ENCODE measurements around the gene ATP5F1E.

Gene ATP5F1E

DNA sequence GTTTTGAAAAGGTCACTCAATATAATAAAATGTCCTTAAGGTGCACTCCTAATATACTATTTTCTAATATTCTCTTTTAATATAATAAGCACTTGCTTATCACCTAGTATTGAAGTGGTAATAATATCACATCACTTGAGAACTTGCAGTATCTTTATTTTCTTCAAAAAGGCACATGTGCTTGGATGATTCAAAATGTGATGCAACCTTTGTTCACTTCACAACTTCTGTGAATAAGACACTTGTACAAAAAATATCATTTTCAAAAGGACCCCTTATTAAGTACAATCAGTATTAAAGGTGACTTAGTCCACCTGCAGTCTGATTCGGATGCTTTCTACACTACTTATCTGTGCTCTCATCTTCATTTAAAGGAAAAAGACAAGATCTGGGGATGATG is 7.1 kb upstream of the ATP5F1E start:
- H3K27ac ChIP-seq (ENCODE audit: extremely low read depth, low read depth, low read length) = no peak overlapping the region
- TF ChIP-seq ZNF248 (tag by site-specific recombination; IDR thresholded peaks at IDR 0.05) (no peak), ZNF610 (tag by site-specific recombination; IDR thresholded peaks at IDR 0.05; ENCODE audit: borderline replicate concordance) (no peak), REPIN1 (tag by site-specific recombination; IDR thresholded peaks at IDR 0.05; ENCODE audit: low read depth) (no peak), SCRT2 (tag by site-specific recombination; IDR thresholded peaks at IDR 0.05) (no peak), ZFHX2 (tag by site-specific recombination; conservative IDR thresholded peaks at IDR 0.05) (no peak), ZNF239 (tag by site-specific recombination; IDR thresholded peaks at IDR 0.05) (no peak), ZSCAN16 (tag by site-specific recombination; IDR thresholded peaks at IDR 0.05) (no peak)
- TF ChIP-seq, protein P1, sequence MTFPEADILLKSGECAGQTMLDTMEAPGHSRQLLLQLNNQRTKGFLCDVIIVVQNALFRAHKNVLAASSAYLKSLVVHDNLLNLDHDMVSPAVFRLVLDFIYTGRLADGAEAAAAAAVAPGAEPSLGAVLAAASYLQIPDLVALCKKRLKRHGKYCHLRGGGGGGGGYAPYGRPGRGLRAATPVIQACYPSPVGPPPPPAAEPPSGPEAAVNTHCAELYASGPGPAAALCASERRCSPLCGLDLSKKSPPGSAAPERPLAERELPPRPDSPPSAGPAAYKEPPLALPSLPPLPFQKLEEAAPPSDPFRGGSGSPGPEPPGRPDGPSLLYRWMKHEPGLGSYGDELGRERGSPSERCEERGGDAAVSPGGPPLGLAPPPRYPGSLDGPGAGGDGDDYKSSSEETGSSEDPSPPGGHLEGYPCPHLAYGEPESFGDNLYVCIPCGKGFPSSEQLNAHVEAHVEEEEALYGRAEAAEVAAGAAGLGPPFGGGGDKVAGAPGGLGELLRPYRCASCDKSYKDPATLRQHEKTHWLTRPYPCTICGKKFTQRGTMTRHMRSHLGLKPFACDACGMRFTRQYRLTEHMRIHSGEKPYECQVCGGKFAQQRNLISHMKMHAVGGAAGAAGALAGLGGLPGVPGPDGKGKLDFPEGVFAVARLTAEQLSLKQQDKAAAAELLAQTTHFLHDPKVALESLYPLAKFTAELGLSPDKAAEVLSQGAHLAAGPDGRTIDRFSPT (tag by site-specific recombination; IDR thresholded peaks at IDR 0.05) = no peak
- TF ChIP-seq, protein P2, sequence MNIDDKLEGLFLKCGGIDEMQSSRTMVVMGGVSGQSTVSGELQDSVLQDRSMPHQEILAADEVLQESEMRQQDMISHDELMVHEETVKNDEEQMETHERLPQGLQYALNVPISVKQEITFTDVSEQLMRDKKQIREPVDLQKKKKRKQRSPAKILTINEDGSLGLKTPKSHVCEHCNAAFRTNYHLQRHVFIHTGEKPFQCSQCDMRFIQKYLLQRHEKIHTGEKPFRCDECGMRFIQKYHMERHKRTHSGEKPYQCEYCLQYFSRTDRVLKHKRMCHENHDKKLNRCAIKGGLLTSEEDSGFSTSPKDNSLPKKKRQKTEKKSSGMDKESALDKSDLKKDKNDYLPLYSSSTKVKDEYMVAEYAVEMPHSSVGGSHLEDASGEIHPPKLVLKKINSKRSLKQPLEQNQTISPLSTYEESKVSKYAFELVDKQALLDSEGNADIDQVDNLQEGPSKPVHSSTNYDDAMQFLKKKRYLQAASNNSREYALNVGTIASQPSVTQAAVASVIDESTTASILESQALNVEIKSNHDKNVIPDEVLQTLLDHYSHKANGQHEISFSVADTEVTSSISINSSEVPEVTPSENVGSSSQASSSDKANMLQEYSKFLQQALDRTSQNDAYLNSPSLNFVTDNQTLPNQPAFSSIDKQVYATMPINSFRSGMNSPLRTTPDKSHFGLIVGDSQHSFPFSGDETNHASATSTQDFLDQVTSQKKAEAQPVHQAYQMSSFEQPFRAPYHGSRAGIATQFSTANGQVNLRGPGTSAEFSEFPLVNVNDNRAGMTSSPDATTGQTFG (tag by site-specific recombination; IDR thresholded peaks at IDR 0.05; ENCODE audit: borderline replicate concordance) = no peak
- TF ChIP-seq, protein P3, sequence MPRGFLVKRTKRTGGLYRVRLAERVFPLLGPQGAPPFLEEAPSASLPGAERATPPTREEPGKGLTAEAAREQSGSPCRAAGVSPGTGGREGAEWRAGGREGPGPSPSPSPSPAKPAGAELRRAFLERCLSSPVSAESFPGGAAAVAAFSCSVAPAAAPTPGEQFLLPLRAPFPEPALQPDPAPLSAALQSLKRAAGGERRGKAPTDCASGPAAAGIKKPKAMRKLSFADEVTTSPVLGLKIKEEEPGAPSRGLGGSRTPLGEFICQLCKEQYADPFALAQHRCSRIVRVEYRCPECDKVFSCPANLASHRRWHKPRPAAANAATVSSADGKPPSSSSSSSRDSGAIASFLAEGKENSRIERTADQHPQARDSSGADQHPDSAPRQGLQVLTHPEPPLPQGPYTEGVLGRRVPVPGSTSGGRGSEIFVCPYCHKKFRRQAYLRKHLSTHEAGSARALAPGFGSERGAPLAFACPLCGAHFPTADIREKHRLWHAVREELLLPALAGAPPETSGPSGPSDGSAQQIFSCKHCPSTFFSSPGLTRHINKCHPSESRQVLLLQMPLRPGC (tag by site-specific recombination; IDR thresholded peaks at IDR 0.05) = no peak
- H3K4me3 ChIP-seq (ENCODE audit: low read depth, low read length) = no peak overlapping the region
- no peaks in the 10 kb centered on the region for H3K9me3 ChIP-seq (ENCODE audit: control insufficient read depth, insufficient read depth, low read depth, low read length)
- peaks cover 2% of the 10 kb centered on the region; the same call in 1 of the 2 replicates for H3K4me1 ChIP-seq (ENCODE audit: control insufficient read depth, insufficient read depth, low read length)
- peaks cover 16 to 59% of the 10 kb centered on the region in 2 experiments; a peak in 2 of 3 replicates for H3K36me3 ChIP-seq (ENCODE audit: control insufficient read depth in 2 of 2, insufficient read depth in 1 of 2, low read length in 2 of 2)
- ChIA-PET POLR2A (no interaction called here), CTCF (no interaction called here)

DNA sequence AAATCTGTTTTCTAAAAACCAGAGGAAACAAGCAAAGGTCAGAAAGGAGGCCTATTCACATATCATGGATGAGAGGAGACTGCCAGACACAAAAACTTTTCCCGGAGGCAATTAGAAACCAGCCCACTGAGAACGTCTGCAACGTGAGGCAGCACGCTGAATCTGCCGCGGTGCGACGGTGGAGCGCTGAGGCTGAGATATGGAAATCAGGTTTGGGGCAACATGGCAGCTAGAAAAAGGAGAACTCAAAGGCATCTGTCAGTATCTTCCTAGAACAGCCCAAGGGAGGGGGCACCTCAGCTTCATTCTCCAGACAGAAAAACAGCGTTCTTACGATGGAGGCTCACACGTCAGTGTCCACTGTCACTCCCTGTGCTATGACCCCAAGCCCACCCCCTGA is 5.3 kb upstream of the ATP5F1E start:
- POLR2A ChIA-PET = no interaction called here
- Histone ChIP-seq H3K4me3 (ENCODE audit: low read depth, low read length) (no peak overlapping the region), H3K27ac (ENCODE audit: extremely low read depth, low read depth, low read length) (no peak overlapping the region), H3K4me1 (ENCODE audit: control insufficient read depth, insufficient read depth, low read length) (no peaks in the 10 kb centered on the region), H3K36me3 (ENCODE audit: control insufficient read depth in 2 of 2, insufficient read depth in 1 of 2, low read length in 2 of 2) (peaks cover 16 to 66% of the 10 kb centered on the region in 2 experiments; a peak in 2 of 3 replicates), H3K9me3 (ENCODE audit: control insufficient read depth, insufficient read depth, low read depth, low read length) (no peaks in the 10 kb centered on the region)
- CTCF ChIA-PET = no interaction called here
- TF ChIP-seq HOXC10 (CRISPR knock-in tag; IDR thresholded peaks at IDR 0.05) = no peak
- TF ChIP-seq, protein P4, sequence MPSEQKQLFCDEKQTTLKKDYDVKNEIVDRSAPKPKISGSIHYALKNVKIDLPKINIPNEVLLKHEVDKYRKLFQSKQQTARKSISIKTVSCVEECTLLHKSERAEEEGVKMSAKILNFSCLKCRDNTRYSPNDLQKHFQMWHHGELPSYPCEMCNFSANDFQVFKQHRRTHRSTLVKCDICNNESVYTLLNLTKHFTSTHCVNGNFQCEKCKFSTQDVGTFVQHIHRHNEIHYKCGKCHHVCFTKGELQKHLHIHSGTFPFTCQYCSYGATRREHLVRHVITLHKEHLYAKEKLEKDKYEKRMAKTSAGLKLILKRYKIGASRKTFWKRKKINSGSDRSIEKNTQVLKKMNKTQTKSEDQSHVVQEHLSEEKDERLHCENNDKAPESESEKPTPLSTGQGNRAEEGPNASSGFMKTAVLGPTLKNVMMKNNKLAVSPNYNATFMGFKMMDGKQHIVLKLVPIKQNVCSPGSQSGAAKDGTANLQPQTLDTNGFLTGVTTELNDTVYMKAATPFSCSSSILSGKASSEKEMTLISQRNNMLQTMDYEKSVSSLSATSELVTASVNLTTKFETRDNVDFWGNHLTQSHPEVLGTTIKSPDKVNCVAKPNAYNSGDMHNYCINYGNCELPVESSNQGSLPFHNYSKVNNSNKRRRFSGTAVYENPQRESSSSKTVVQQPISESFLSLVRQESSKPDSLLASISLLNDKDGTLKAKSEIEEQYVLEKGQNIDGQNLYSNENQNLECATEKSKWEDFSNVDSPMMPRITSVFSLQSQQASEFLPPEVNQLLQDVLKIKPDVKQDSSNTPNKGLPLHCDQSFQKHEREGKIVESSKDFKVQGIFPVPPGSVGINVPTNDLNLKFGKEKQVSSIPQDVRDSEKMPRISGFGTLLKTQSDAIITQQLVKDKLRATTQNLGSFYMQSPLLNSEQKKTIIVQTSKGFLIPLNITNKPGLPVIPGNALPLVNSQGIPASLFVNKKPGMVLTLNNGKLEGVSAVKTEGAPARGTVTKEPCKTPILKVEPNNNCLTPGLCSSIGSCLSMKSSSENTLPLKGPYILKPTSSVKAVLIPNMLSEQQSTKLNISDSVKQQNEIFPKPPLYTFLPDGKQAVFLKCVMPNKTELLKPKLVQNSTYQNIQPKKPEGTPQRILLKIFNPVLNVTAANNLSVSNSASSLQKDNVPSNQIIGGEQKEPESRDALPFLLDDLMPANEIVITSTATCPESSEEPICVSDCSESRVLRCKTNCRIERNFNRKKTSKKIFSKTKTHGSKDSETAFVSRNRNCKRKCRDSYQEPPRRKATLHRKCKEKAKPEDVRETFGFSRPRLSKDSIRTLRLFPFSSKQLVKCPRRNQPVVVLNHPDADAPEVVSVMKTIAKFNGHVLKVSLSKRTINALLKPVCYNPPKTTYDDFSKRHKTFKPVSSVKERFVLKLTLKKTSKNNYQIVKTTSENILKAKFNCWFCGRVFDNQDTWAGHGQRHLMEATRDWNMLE (tag by site-specific recombination; conservative IDR thresholded peaks at IDR 0.05; ENCODE audit: low read depth) = no peak
- TF ChIP-seq, protein P5, sequence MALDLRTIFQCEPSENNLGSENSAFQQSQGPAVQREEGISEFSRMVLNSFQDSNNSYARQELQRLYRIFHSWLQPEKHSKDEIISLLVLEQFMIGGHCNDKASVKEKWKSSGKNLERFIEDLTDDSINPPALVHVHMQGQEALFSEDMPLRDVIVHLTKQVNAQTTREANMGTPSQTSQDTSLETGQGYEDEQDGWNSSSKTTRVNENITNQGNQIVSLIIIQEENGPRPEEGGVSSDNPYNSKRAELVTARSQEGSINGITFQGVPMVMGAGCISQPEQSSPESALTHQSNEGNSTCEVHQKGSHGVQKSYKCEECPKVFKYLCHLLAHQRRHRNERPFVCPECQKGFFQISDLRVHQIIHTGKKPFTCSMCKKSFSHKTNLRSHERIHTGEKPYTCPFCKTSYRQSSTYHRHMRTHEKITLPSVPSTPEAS (tag by site-specific recombination; IDR thresholded peaks at IDR 0.05) = no peak

Data from HEK293 (cell line).